Eye (tissue), 1 donor: ENCODE measurements around the gene KDM4D.
A peak's percentile ranks its signal among the peaks of the same experiment; 100 is the strongest.

ENCODE experiments used
- DNase-seq: peaks from one replicate; pipeline ENCODE4 v3.0.0-alpha.2; 2015

KDM4D gene

GRCh38 chr11:95035316-95035715 is 61.8 kb downstream of the KDM4D start:
- DNase-seq: no peak

- DNase-seq: peak; percentile 43
These were observed 64.0 kb downstream of the KDM4D start for GRCh38 chr11:95037356-95038035.

- DNase-seq: no peak
These were observed 68.7 kb downstream of the KDM4D start for GRCh38 chr11:95042239-95042638.

GRCh38 chr11:95042906-95043305 is 69.4 kb downstream of the KDM4D start:
- no peak for DNase-seq

GRCh38 chr11:95044010-95044409 is 70.5 kb downstream of the KDM4D start:
- DNase-seq: no peak

GRCh38 chr11:95045812-95046211 is 72.3 kb downstream of the KDM4D start:
- no peak for DNase-seq
